Measurements from ENCODE around the gene NTHL1.
"Not testable (repeated sequence)": the region's sequence is repeated elsewhere in the genome, so short reads cannot be mapped to it uniquely, and the experiment has no call there.

The NTHL1 gene

DNA sequence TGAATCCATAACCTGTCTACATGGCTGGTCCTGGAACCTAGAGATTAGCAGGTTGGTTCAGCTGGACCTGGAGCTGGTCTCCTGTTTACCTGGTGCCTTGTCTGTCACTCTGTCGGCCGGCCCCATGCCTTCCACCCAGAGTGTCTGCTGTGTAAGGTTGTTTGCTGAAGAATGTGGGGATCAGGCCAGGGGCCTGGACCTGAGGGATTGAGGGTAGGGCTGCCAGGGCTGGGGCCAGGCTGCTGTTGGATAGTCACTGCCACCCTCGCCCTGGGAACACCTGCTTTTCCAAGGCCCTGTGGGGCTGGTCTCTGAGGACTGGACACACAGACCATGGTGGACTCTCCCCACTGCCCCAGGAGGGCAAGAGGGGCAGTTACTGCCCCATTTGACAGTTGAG lies 19.5 kb downstream of the NTHL1 start:
- DNase-seq (ENCODE audit: low read depth in 2 of 2) = no peak

DNA sequence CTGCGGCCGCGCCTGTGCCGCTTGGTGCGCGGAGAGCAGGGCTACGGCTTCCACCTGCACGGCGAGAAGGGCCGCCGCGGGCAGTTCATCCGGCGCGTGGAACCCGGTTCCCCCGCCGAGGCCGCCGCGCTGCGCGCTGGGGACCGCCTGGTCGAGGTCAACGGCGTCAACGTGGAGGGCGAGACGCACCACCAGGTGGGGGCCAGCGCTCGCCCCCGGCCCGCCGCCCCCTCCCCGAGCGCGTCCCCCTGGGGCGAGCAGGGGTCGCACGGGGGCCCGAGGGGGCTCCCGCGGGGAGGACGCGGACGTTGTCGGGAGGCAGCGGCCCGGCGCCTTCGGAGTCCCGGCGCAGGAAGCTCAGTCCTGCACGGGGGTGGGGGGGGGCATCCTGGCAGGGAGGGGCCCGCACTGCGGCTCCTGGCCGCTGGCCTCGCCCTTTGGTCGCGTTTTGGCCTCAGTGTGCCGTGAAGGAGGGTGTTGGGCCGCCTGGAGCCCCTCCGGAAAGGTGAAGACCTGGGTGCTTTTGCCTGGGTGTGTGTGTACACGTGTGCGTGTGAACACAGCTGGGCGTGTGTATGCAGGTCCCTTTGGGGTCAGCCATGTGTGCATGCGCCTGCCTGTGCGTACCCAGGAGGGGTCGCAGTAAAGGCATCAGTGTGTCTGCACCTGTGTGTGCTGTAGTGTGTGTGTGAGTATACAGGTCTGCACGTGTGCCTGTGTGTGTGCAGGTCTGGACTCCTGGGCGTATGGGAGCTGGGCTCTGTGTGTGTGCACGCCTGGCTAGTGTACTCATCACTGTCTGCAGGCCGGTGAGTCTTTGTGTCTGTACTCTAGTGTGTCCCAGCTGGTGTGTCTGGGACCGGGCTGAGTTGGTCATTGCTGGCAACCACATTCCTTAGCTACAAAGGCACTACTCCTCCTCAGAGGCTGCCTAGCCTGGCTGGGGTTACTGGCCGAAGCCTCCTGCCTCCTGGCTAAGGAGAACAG lies 20.3 kb downstream of the NTHL1 start:
- DNase-seq (ENCODE audit: low read depth in 2 of 2) = no peak

DNA sequence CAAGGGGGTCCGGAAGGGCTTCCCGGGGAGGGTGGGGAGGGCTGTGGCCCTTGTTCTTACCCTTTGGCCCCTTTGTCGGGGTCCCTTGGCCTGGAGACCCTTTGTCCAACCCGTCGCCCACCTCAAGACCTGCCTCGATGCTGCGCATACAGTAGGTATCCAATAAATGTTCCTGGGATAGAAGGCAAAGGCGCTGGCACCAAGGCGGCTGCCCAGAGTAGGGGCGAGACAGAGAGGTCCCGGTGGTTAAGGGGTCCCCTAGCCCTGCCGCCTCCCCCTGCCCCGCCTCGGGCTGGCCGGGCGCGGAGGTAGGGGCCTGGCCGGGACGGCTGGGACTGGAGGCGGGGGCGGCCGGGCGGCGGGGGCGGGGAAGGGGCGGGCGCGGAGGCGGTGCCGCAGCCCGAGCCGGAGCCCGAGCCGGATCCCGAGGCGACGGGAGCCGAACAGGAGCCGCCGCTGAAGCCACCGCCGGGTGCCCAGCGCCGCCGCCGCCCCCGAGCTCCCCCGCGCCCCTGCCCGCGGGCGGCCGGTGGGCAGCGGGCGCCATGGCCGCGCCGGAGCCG lies 21.1 kb downstream of the NTHL1 start, which contains the start of gene NHERF2:
TSS of gene NHERF2 (plus strand) at position 442 of the 563 bp plus-strand sequence. CDS start at position 546, 104 bp downstream.
- no peak for DNase-seq (ENCODE audit: low read depth in 2 of 2)

DNA sequence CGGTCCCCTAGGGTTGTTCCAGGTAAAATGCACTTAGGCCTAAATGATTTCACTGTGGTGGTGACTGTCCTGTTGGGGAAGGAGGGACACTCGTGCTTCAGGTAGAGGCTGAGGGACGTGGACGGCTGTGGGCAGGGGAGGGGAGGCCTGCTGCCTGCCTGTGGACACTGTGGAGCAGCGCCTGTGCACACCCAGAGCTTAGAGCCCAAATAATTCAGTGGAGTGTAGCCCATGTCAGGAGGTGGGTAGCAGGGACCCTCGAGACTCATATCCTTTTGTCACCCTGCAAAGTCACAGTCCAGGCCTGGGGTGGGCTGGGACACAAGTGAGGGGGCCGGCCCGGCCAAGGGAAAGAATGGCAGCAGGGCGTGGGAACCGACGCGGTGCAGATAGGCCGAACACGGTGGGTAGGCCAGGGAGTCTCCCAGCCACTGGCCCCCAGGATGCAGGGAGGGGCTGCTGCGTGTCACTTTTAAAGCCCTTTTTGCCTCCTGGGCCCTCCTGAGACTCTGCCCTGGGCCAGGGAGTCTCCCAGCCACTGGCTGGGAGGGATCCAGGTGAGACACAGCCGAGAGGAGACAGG lies 21.7 kb downstream of the NTHL1 start:
- no peak for DNase-seq (ENCODE audit: low read depth in 2 of 2)

DNA sequence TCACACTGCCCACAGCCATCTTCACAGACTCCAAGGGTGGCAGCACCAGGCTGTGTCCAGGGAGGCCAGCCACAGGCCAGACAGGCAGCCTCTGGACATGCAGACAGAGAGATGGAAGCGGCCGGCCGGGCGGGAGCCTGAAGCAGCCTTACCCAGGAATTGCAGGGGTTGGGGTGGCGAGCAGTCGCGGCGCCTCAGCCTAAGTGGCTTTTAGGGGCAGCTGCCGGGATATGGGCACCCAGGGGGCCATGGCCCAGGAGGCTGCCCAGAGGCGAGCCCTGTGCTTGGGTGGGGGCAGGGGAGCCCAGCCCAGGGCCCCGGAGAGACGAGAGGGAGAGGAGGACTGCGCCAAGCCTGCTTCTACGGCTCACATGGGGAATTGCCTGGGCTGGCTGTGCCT lies 22.4 kb downstream of the NTHL1 start:
- no peak for DNase-seq (ENCODE audit: low read depth in 2 of 2)

DNA sequence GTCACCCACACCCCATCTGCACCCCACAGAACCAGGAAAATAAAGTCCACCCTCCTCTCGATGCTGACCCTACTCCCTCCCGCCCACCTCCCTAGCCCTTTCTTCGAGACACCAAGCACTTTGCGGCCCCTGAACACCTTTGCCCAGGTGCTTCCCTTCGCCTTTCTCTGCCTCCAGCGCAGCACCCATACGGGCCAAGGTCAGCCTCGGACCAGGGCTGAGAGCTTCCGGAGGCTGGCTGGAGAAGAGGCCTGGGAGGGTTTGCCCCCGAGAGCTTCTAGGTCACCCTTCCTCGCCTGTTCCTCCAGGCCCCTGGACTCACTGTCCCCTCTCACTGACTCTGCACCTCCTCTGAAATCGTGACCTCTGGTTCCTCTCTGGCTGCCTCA lies 23.6 kb downstream of the NTHL1 start:
- no peak for DNase-seq (ENCODE audit: low read depth in 2 of 2)

DNA sequence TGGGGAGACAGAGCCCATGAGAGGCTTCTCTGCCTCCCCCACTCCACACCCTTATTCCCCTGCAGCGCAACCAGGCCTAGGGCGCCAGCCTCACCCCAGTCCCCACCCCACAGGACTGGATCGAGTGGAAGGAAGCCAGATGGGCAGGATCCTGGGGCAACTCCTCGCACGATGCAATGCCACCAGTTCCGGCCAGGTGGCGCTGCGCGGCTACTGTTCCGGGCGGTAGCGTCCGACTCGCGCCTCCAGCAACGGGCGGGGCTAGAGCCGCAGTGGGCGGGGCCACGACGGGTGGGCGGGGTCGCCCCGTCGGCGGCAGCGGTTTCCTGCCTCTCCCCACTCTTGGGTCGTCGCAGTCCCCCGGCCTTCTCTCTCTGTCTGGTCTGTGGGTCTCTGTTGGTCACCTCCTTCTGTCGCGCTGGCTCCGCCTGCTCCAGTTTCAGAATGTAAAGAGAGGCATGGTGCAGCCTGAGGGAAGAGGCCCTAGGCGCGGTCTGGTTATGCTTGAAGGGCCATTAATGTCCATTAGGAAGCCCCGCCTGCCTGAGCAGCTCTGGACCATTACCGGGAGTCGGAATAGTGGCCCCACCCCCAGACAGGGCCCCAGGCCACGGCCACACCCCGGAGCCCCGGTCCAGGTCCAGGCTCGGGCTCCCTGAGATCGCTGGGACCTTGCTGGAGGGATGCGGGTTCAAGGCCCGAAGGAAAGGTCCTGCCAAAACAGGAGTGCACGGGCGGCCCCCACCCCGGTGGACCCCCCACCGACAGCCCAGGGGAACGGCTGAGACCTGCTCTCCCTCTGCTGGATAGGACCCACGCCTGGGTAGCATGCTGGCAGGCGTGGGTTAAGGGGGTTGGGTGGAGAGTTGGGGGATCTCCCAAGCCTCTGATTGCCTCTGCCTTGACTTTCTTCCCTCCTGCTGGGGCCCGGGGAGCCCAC lies 24.3 kb downstream of the NTHL1 start:
- peak; percentile 95 to 97 for DNase-seq (ENCODE audit: low read depth in 2 of 2)

DNA sequence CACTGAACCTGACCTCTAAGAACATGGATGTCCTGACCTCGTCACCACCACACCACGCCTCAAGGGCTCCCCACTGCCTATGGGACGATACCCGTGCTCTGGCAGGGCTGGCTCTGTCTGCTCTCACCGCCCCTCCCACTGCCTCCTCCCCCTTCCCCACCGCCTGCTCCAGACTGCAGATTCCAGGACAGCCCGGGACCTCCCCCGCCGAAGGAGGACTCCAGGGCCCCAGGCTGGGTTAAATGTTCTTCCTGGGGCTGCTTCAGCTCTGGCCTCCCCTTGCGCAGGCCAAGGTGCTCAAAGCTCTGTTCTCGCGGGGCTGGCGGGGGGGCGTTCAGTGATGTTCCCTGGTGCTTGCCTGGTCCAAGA lies 24.9 kb downstream of the NTHL1 start:
- no peak for DNase-seq (ENCODE audit: low read depth in 2 of 2)

DNA sequence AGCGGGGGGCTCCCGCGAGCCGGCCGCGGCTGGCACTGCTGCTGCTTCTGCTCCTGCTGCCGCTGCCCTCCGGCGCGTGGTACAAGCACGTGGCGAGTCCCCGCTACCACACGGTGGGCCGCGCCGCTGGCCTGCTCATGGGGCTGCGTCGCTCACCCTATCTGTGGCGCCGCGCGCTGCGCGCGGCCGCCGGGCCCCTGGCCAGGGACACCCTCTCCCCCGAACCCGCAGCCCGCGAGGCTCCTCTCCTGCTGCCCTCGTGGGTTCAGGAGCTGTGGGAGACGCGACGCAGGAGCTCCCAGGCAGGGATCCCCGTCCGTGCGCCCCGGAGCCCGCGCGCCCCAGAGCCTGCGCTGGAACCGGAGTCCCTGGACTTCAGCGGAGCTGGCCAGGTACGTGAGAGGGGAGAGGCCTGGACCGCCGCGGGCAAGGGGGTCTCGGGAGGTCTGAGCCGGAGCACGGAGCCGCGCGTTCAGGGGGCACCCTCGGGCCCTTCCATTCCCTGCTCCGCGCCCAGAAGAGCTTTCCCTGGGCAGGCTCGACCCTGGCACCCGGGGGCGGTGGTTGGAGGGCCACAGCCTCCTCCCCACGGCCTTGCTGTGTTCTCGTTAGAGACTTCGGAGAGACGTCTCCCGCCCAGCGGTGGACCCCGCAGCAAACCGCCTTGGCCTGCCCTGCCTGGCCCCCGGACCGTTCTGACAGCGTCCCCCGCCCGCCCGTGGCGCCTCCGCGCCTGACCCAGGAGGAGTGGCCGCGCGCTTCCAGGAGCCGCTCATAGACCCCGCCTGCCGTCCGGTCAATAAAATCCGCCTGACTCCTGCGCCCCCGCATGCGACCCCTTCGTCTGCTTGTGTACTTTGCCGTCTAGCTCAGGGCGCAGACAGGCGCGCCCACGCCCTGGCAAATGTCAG lies 27.5 kb downstream of the NTHL1 start:
- no peak for DNase-seq (ENCODE audit: low read depth in 2 of 2)

DNA sequence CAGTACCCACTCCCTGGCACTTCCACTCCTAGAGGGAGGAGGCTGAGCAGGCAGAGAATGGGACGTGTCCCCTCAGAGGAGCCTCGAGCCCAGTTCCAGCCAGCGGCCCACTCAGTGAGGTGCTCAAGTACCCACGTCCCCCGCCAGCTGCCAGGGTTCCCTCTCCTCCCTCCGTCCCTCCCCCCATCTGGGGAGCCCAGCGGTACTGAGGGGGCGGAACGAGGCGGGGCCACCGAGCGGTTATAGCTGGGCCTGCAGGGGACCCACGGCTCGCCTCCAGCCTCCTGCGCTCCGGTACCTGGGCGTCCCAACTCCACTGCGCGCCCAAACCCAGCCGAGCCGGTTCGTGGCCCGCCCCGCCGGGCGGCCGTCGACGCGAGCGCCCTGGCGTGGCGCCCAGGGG lies 28.1 kb downstream of the NTHL1 start, which contains the start of gene NPW:
TSS of gene NPW (plus strand) at position 268 of the 403 bp plus-strand sequence.
- no peak for DNase-seq (ENCODE audit: low read depth in 2 of 2)

DNA sequence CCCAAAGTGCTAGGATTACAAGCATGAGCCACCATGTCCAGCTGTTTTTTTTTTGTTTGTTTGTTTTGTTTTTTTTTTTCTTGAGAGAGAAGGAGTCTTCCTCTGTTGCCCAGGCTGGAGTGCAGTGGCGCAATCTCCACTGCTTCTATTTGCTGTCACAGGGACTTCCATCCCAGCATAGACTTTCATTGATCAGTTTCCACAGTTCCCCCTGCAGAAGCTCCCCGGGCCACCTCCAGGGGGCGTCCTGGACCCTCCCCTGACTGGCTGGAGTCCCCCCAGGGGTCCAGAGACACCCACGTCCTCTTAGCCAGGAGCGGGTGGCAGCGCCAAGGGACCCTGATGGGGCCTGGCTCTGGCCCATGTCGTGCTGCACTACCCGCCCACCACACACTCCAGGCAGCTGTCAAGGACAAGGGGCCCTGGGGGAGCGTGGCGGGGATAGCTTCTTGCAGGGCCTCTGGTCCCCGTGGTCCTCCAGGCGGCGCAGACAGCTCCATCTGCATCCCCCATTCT lies 31.2 kb downstream of the NTHL1 start:
- DNase-seq (ENCODE audit: low read depth in 2 of 2) = no peak

DNA sequence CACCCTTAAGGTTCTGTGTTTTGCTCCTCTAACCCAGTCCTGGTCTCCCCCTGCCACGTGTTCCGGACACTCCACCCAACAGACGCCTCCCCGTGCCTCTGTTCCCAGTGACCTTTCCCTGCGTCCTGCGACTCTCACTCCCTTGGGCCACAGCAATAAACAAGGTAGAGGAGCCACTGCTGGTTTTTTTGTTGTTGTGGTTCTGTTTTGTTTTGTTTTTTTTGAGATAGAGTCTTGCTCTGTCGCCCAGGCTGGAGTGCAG lies 31.8 kb downstream of the NTHL1 start:
- DNase-seq (ENCODE audit: low read depth in 2 of 2) = no peak

DNA sequence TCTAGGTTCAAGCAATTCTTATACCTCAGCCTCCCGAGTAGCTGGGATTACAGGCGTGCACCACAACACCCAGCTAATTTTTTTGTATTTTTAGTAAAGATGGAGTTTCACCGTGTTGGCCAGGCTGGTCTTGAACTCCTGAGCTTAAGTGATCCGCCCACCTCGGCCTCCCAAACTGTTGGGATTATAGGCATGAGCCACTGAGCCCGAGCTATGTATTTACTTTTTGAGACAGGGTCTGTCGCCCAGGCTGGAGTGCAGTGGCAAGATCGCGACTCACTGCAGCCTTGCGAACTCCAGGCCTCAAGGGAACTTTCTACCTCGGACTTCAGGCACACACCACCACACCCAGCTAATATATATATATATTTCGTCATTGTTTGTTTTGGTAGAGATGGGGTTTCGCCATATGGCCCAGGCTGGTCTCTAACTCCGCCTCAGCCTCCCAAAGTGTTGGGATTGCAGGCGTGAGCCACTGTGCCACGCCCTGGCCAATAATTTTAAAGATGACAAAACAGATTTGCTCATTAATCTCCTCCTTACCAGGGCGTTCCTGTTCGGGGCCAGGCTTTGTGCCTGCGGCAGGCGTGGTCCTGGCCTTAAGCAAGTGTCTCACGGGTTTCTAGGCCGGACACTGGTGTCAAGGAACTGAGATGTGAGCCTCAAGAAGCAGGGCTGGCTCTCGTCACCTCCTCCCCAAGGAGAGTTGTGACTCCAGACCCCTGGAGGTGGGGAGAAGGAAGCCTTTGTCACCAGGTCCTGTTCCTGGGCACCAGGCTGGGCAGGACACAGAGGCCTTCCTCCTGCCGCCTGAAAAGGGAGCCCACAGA lies 32.3 kb downstream of the NTHL1 start:
- no peak for DNase-seq (ENCODE audit: low read depth in 2 of 2)

DNA sequence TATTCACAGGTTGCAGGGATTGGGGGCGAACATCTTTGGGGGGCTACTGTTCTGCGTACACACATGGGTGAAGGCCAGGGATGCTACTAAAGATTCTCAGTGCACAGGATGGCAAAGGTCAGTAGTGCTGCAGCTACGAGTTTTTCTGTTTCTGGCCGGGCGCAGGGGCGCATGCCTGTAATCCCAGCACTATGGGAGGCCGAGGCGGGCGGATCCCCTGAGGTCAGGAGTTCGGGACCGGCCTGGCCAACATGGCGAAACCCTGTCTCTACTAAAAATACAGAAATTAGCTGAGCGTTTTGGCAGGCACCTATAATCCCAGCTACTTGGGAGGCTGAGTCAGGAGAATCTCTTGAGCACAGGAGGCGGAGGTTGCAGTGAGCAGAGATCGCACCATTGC lies 34.1 kb downstream of the NTHL1 start:
- no peak for DNase-seq (ENCODE audit: low read depth in 2 of 2)

DNA sequence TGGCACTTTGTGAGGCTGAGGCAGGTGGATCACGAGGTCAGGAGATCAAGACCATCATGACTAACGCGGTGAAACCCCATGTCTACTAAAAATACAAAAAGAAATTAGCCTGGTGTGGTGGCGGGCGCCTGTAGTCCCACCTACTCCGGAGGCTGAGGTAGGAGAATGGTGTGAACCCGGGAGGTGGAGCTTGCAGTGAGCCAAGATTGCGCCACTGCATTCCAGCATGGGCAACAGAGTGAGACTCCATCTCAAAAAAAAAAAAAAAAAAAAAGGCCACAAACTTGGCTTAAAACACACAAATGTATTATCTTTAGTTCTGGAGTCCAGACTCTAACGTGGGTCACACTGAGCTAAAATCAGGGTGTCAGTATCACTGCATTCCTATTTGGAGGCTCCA lies 35.9 kb downstream of the NTHL1 start:
- DNase-seq (ENCODE audit: low read depth in 2 of 2) = not testable (repeated sequence)

DNA sequence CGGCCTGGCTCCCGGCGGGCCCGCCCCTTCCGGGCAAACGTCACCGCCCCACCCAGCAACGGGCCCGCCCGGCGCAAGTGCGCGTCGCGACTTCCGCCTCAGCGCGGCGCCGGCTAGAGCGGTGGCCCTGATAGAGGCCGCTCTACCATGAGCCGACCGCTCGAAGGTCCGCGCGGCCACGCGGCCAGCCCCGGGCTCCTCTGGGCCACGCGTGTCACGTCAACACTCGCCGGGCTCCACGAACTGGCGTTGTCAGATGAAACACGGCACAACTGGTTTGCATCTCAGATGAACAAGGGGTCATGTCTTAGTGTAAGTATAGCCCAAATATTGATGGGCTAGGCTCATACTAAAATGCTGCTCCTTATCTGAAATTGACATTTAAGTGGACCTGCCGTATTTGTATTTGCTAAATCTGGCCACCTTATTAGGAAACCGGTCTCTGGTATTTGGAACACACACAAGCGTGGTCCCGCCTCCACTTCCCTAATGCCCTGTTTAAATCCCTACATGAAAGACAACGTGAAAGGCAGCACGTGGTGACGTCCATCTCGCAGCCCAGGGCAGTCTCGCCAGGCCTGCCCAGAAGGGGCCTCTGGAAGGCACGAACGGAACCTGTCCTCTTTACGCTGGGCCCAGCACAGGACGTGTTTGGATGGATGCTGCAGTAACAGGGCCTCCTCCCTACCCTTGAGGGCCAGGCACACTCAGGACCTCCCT lies 37.7 kb downstream of the NTHL1 start, which contains the start of gene ZNF598:
TSS of gene ZNF598 (minus strand) at position 31 of the 720 bp plus-strand sequence.
- peak; percentile 50 to 63 for DNase-seq (ENCODE audit: low read depth in 2 of 2)

DNA sequence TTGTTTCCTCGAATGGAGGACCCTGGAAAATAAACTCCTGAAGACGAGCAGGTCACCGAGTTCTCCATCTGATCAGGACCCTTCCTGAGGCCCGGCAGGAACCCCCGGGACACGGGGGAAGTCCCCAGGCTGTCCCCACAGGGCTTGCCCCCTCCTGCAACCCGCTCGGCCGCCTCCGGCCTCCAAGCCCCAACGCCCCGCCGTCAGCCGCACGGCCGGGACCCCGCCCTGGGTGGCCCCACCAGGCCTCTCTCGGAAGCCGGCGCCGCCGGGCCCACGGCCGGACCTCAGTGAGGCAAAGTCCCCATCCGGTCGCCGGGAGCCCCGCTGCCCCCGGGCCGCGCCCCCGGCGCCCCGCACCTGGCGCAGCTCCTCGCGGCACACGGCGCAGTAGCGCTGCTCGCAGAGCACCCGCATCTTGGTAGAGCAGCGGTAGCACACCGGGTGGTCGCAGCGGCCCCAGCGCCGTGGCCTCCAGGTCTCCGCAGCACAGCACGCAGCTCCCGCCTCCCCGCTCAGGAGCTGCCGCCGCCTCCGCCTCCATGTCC lies 38.4 kb downstream of the NTHL1 start:
- no peak for DNase-seq (ENCODE audit: low read depth in 2 of 2)

DNA sequence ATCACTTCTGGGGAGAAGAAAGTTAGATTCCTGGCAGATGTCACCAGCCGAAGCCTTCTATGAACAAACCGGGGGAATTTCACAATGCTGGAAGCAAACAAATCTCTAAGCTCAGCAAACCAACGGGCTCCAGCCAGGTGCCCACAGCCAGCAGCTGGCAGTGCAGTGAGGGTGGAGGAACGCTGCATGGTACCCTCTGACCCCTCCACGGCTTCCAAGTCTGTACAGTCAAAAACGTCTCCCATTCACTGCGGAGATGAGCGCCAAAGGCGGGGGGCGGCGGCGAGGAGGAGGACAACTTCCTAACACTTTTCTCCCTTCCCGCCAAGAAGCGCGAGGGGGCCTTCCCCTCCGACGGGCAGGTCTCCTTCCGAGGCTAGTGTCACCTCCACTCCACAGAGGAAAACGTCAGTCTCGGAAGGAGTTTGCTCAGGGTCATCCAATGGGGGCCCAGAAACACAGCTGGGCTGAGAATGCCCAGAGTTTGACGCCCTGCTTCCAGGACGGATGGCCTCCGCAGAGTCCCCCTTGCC lies 38.9 kb downstream of the NTHL1 start:
- DNase-seq (ENCODE audit: low read depth in 2 of 2) = no peak

All from stimulated activated CD8-positive, alpha-beta memory T cell treated with anti-CD3 and anti-CD28 coated beads, Interleukin-7, amount 100 ng/mL, for 1 hour (primary cell).